ENCODE measurements around the gene TMEM168. TPM values are rescaled to one million over a fixed set of nuclear protein-coding genes. Genes with fewer than 3 reads are reported as not detected.
A peak's percentile ranks its signal among the peaks of the same experiment; 100 is the strongest.
"Not testable (repeated sequence)": the region's sequence is repeated elsewhere in the genome, so short reads cannot be mapped to it uniquely, and the experiment has no call there.

Gene TMEM168
- total RNA-seq: 10 to 100 TPM; 23.8 to 57.5 (median 30.1) TPM

DNA sequence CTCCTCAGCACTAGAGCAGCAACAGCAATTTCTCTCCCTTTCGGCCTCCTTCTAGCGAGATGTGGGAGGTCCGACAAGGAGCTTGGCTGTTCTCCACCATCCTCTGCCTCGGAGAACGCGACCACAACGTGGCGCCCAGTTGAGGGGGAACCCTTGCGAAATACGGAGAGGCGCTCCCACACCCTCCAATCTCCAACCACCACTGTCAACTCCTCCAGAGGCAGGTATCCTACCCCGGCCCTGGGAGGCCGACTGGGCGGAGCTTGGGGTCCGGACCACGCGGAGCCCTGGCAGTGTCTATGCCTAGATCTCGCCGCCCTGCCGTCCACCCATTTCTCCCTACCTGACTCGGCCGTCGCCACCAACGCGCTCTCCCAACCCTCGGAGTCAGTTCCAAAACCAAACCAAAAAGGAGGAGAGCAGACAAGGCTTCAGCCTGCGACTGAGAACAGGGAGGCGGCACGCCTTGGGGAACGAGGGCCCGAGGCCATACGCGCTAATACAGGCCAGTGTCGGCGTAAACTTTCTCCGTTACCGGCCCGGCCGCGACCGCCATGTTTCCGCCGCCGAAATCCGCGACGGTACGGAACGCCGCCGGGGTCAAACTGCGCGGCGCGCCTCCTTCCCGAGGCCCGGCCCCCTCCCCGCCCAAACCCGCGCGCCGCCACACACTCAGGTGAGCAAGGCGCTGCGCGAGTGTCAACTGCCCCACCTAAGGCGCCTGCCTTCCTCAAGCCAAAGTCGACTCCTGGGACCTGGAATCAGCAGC is at the start of gene TMEM168:
TMEM168 (minus strand) TSS at position 577 of the 769 bp plus-strand sequence. CDS start 5,568 bp downstream, outside the sequence.
- Histone ChIP-seq H3K27ac (peak within 1 kb of the TSS; percentile 96), H3K27me3 (no peaks in the 10 kb centered on the region), H3K4me3 (peak within 1 kb of the TSS; percentile 84), H3K4me1 (peaks cover 28% of the 10 kb centered on the region), H3K9me3 (no peaks in the 10 kb centered on the region), H3K36me3 (no peaks in the 10 kb centered on the region)
- DNase-seq (ENCODE audit: low spot score in 2 of 2): peak; percentile 83 to 88
- under 1% methylated on average over 21 of the region's 67 CpGs for WGBS
- TF ChIP-seq, protein P1, sequence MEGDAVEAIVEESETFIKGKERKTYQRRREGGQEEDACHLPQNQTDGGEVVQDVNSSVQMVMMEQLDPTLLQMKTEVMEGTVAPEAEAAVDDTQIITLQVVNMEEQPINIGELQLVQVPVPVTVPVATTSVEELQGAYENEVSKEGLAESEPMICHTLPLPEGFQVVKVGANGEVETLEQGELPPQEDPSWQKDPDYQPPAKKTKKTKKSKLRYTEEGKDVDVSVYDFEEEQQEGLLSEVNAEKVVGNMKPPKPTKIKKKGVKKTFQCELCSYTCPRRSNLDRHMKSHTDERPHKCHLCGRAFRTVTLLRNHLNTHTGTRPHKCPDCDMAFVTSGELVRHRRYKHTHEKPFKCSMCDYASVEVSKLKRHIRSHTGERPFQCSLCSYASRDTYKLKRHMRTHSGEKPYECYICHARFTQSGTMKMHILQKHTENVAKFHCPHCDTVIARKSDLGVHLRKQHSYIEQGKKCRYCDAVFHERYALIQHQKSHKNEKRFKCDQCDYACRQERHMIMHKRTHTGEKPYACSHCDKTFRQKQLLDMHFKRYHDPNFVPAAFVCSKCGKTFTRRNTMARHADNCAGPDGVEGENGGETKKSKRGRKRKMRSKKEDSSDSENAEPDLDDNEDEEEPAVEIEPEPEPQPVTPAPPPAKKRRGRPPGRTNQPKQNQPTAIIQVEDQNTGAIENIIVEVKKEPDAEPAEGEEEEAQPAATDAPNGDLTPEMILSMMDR (IDR thresholded peaks at IDR 0.05): no peak
- TF ChIP-seq POLR2A (IDR thresholded peaks at IDR 0.05) (peak in 1 of 2 donors; percentile 65), EP300 (IDR thresholded peaks at IDR 0.05) (no peak), POLR2AphosphoS5 (IDR thresholded peaks at IDR 0.05) (peak in 1 of 3 donors; percentile 99)

DNA sequence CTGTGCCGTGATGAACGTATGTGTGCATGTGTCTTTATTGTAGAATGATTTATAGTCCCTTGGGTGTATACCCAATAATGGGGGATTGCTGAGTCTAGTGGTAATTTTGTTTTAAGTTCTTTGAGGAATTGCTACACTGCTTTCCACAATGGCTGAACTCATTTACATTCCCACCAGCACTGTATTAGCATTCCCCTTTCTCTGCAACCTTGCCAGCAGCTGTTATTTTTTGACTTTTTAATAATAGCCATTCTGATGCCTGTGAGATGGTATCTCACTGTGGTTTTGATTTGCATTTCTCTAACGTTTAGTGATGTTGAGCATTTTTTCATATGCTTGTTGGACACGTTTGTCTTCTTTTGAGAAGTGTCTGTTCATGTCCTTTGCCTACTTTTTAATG is 45.7 kb upstream of the TMEM168 start:
- not testable (repeated sequence) for H3K27ac ChIP-seq; H3K4me1 ChIP-seq; DNase-seq (ENCODE audit: low spot score in 2 of 2); H3K4me3 ChIP-seq; H3K27me3 ChIP-seq; H3K9me3 ChIP-seq
- 66% methylated on average over 4 of the region's 4 CpGs for WGBS
- peaks cover 12% of the 10 kb centered on the region for H3K36me3 ChIP-seq

DNA sequence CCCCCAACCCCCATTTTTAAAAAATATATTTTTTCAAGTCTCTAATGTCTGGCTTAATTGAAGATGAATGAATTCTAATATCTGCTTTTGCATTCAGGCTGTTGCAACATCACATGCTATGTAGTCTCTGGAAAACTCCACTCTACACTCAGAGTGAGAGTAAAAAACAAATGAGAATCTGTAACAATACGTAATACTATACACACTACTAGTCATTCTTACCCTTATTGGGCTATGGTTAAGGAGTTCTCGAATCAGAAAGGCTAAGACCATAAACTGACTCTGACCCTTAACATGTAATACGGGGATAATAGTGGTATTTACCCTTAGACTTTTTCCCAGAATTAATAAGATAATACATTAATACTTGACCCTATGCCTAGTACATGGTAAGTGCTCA is 42.9 kb upstream of the TMEM168 start:
- DNase-seq (ENCODE audit: low spot score in 2 of 2): no peak
- no peak for TF ChIP-seq POLR2A (IDR thresholded peaks at IDR 0.05)
- no peak for TF ChIP-seq EP300 (IDR thresholded peaks at IDR 0.05)
- TF ChIP-seq POLR2AphosphoS5 (IDR thresholded peaks at IDR 0.05): no peak
- TF ChIP-seq, protein P1 (IDR thresholded peaks at IDR 0.05): no peak
- WGBS: 94% methylated on average over 3 of the region's 3 CpGs
- no peaks in the 10 kb centered on the region for H3K4me1 ChIP-seq
- H3K27ac ChIP-seq: no peak overlapping the region
- H3K27me3 ChIP-seq: no peaks in the 10 kb centered on the region
- peaks cover 8% of the 10 kb centered on the region for H3K9me3 ChIP-seq
- H3K36me3 ChIP-seq: peaks cover 29% of the 10 kb centered on the region
- H3K4me3 ChIP-seq: no peak overlapping the region

DNA sequence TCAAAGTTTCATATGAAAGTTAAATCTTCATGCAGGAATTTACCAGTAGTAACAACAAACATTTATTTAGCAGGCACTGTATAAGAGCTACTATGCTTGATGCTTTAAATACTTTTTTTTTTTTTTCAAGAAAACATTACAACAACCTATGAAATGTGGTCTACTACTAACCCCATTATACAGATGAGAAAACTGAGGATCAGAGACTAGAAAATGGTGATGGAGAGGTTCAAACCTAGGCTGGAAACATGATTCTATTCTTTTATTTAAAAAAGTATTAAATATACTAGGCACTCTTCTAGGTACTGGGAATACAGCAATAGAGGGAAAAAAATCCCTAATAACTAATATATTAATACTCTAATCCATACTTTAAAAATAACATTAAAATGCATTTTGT is 40.6 kb upstream of the TMEM168 start:
- H3K36me3 ChIP-seq: peaks cover 32% of the 10 kb centered on the region
- H3K27me3 ChIP-seq: no peaks in the 10 kb centered on the region
- H3K27ac ChIP-seq: no peak overlapping the region
- no peaks in the 10 kb centered on the region for H3K4me1 ChIP-seq
- TF ChIP-seq, protein P1 (IDR thresholded peaks at IDR 0.05): no peak
- no peak for TF ChIP-seq EP300 (IDR thresholded peaks at IDR 0.05)
- no peak for TF ChIP-seq POLR2AphosphoS5 (IDR thresholded peaks at IDR 0.05)
- TF ChIP-seq POLR2A (IDR thresholded peaks at IDR 0.05): no peak
- DNase-seq (ENCODE audit: low spot score in 2 of 2): no peak
- H3K9me3 ChIP-seq: peaks cover 9% of the 10 kb centered on the region
- no peak overlapping the region for H3K4me3 ChIP-seq

DNA sequence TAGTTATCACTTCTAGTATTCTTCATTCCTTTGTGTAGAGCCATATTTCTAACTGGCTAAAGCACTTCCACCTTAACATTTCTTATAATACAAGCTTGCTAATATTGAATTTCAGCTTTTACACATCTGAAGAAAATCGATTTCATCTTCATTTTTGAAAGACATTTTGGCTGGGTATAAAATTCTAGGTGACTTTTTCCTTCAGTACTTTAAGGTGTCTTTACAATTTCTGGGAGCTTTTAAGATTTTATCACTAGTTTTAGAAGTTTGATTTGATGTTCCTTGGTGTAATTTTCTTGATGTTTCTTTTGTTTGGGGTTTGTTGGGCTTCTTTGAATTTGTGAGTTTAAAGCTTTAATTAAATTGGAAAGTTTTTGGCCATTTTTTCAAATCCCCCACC is 38.5 kb upstream of the TMEM168 start:
- Histone ChIP-seq H3K9me3 (peaks cover 9% of the 10 kb centered on the region), H3K4me3 (no peak overlapping the region), H3K4me1 (no peaks in the 10 kb centered on the region), H3K36me3 (peaks cover 32% of the 10 kb centered on the region), H3K27me3 (no peaks in the 10 kb centered on the region), H3K27ac (no peak overlapping the region)
- 98% methylated on average over 1 of the region's 1 CpG for WGBS
- no peak for DNase-seq (ENCODE audit: low spot score in 2 of 2)
- TF ChIP-seq, protein P1 (IDR thresholded peaks at IDR 0.05): no peak
- no peak for TF ChIP-seq POLR2AphosphoS5 (IDR thresholded peaks at IDR 0.05)
- TF ChIP-seq EP300 (IDR thresholded peaks at IDR 0.05): no peak
- no peak for TF ChIP-seq POLR2A (IDR thresholded peaks at IDR 0.05)

All from suprapubic skin (tissue), 4 donors.